GM12878 (cell line): ENCODE data around the gene THRA. TPM values are rescaled to one million over a fixed set of nuclear protein-coding genes. Genes with fewer than 3 reads are reported as not detected.

Experiments
- ATAC-seq: fragments of 200-7000 bp; cut with Tn5 transposase; 3 replicates; pipeline ENCODE4 v1.9.1; 2020; ENCODE audit warnings: mild to moderate bottlenecking, moderate library complexity
- BruUV-seq: library from RNA; stranded (reverse); fragments of 400-500 nt; replicated peaks from 2 replicates; lab custom pipeline; 2021; lab: Mats Ljungman, UMichigan
- CTCF ChIA-PET: fragments of 300-600 bp; sonication (Branson Sonifier 250); formaldehyde crosslinking; extraction: SDS; loops from one replicate; lab custom pipeline; 2021; ENCODE audit warnings: inconsistent platforms; lab: Yijun Ruan, JAX
- POLR2A ChIA-PET: fragments of 350-600 bp; formaldehyde crosslinking; extraction: SDS; loops from one replicate; lab custom pipeline; 2021; ENCODE audit warnings: inconsistent platforms; lab: Charles Lee
- RAD21 ChIA-PET: fragments of 300-600 bp; sonication (Branson Sonifier 250); formaldehyde crosslinking; loops from one replicate; lab custom pipeline; 2023; ENCODE audit warnings: antibody characterized with exemption; ENCODE audit not compliant: unreplicated experiment; lab: Charles Lee
- SMC1A ChIA-PET: fragments of 300-600 bp; sonication (Branson Sonifier 250); formaldehyde crosslinking; loops from one replicate; lab custom pipeline; 2023; ENCODE audit not compliant: unreplicated experiment, uncharacterized antibody; lab: Charles Lee
- DNase-seq: peaks from one replicate; pipeline ENCODE4 v3.0.0-alpha.2; 2011; ENCODE audit warnings: low read depth, low spot score
- FAIRE-seq: peaks from 3 replicates; lab custom pipeline; 2011; peaks lifted over from hg19 to GRCh38; lab: Jason Lieb, UNC
- H2AFZ ChIP-seq: 2 replicates; pipeline ENCODE4 v1.6.0; 2011; ENCODE audit warnings: low read depth, low read length, control low read depth; ENCODE audit not compliant: control insufficient read depth
- H3K27ac ChIP-seq: 2 replicates; pipeline ENCODE4 v1.5.1; 2011; ENCODE audit warnings: control low read depth; ENCODE audit not compliant: control insufficient read depth, insufficient read depth
- H3K27me3 ChIP-seq, 2 experiments: replicated peaks in 1 of 2; 2 replicates each; pipeline versions ENCODE4 v1.6.0 to v1.6.1; 2011; ENCODE audit warnings: low read length in 1 of 2; ENCODE audit not compliant: control insufficient read depth in 2 of 2, insufficient read depth in 2 of 2
- H3K36me3 ChIP-seq, 2 experiments: 2 replicates each; pipeline ENCODE4 v1.5.1; 2011; ENCODE audit warnings: low read length in 1 of 2; ENCODE audit not compliant: control insufficient read depth in 2 of 2, insufficient read depth in 2 of 2
- H3K4me1 ChIP-seq: 2 replicates; pipeline ENCODE4 v1.6.1; 2011; ENCODE audit warnings: mild to moderate bottlenecking, low read length, moderate library complexity, mixed read lengths; ENCODE audit not compliant: control insufficient read depth, insufficient read depth
- H3K4me2 ChIP-seq: 2 replicates; pipeline ENCODE4 v1.6.0; 2011; ENCODE audit warnings: control low read depth; ENCODE audit not compliant: control insufficient read depth, insufficient read depth
- H3K4me3 ChIP-seq: fragments of 200-600 bp; sonication (generic); 2 replicates; pipeline ENCODE4 v1.5.1; 2016
- H3K79me2 ChIP-seq: 2 replicates; pipeline ENCODE4 v1.6.0; 2011; ENCODE audit warnings: low read length; ENCODE audit not compliant: control insufficient read depth, insufficient read depth
- H3K9ac ChIP-seq: 2 replicates; pipeline ENCODE4 v1.8.0; 2011; ENCODE audit warnings: low read length, control low read depth, mixed read lengths; ENCODE audit not compliant: control insufficient read depth, insufficient read depth
- H3K9me3 ChIP-seq: replicated peaks from 3 replicates; pipeline ENCODE4 v1.5.1; 2011; ENCODE audit warnings: mild to moderate bottlenecking, low read length; ENCODE audit not compliant: control insufficient read depth, insufficient read depth
- H4K20me1 ChIP-seq: 2 replicates; pipeline ENCODE4 v1.6.0; 2011; ENCODE audit not compliant: control insufficient read depth, insufficient read depth
- EGR1 ChIP-seq, 2 experiments: IDR thresholded peaks; 1 replicate in 1 of 2; 2 replicates in 1 of 2; pipeline ENCODE4 v1.6.1; 2011 to 2012; ENCODE audit warnings: low read depth in 2 of 2, low read length in 2 of 2, borderline replicate concordance in 1 of 2, mild to moderate bottlenecking in 1 of 2, moderate library complexity in 1 of 2
- HCFC1 ChIP-seq: fragments of 150-350 bp; IDR thresholded peaks from 2 replicates; pipeline ENCODE4 v1.6.1; 2014; ENCODE audit warnings: low read length
- IRF4 ChIP-seq: IDR thresholded peaks from 2 replicates; pipeline ENCODE4 v1.6.1; 2011; ENCODE audit warnings: low read depth, low read length
- JUND ChIP-seq: IDR thresholded peaks from 2 replicates; pipeline ENCODE4 v1.6.1; 2012; ENCODE audit warnings: low read depth, mild to moderate bottlenecking, low read length, improper control_type of control experiment, moderate library complexity
- RUNX3 ChIP-seq: IDR thresholded peaks from 2 replicates; pipeline ENCODE4 v1.6.1; 2012; ENCODE audit warnings: low read length, inconsistent platforms
- SMAD5 ChIP-seq: IDR thresholded peaks from 2 replicates; pipeline ENCODE4 v1.6.1; 2016; ENCODE audit warnings: antibody characterized with exemption, low read depth
- SREBF1 ChIP-seq: IDR thresholded peaks from 2 replicates; pipeline ENCODE4 v1.6.1; 2012; ENCODE audit warnings: mild to moderate bottlenecking, low read length
- WGBS: methylation state at CpG from one replicate; pipeline ENCODE4 v1.1.6; 2016; ENCODE audit warnings: low lambda C conversion rate; ENCODE audit not compliant: insufficient replicate concordance, insufficient coverage; ENCODE audit errors: missing lambda C conversion rate; 5-methylcytosine and 5-hydroxymethylcytosine counted together
- in situ Hi-C: fragments of 300-500 bp; cut with MboI; formaldehyde crosslinking; loops from 9 replicates; pipeline ENCODE4 v1.14.3; 2018; ENCODE audit warnings: mixed read lengths
- intact Hi-C: fragments of 100-400 bp; cut with micrococcal nuclease; formaldehyde crosslinking; loops from one replicate; pipeline ENCODE4 v1.14.2; 2022; ENCODE audit not compliant: unreplicated experiment
- polyA plus RNA-seq, 11 experiments: library from polyadenylated mRNA; depleted of rRNA in 4 of 11; unstranded in 6 of 11; stranded (reverse) in 5 of 11; fragments of >200 nt; fragmentation: Nextera tagmentation in 4 of 11; fragmentation: Illumina TruSeq in 1 of 11; extraction: Ambion mirVana in 4 of 11; extraction: Trizol in 1 of 11; gene quantifications; 1 replicate in 1 of 11; 2 replicates in 10 of 11; pipeline versions ENCODE4 v1.2.1 to v1.2.3, GENCODE V29; 2011 to 2016; ENCODE audit warnings: inconsistent platforms in 2 of 11, missing spikeins in 2 of 11, low read depth in 1 of 11
- total RNA-seq, 4 experiments: library from RNA; depleted of rRNA in 3 of 4; stranded (reverse); fragments of >200 nt in 3 of 4; fragmentation: Illumina TruSeq in 1 of 4; extraction: Trizol in 1 of 4; gene quantifications; 2 replicates each; pipeline versions ENCODE4 v1.2.1 to v1.2.3, GENCODE V29; 2013 to 2021
- TF ChIP-seq, protein P1 (sequence below): fragments of 450-650 bp; formaldehyde crosslinking; IDR thresholded peaks from 2 replicates; pipeline ENCODE4 v1.4.0; 2020; ENCODE audit warnings: mild to moderate bottlenecking, moderate library complexity
- TF ChIP-seq, protein P2 (sequence below): IDR thresholded peaks from 2 replicates; pipeline ENCODE4 v1.6.1; 2012; ENCODE audit warnings: mild to moderate bottlenecking, low read depth, low read length

The THRA gene
- total and polyA plus RNA-seq, 10 of the 15 experiments (the other 5 are each of a cell fraction or from before 2014, with no cell fraction given): 0.03 to 2.0 (median 0.64) TPM

DNA sequence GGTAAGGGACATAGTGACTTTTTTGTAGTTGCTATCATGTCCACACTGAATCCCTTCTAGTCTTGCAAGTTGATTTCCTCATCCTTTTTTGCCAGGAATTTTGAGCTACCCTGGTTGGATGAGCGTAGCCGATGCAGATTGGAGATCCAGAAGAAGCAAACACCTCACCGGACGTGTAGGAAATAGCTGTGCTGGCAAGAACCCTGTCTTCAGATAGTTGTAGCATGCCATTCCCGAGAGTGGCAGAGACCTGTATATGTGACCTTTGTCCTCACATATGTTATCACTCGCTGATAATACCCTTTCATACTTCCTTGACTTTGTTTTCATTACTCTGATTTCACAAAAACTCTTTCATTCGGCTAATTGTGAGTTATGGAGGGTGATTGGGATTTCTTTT lies 71.4 kb downstream of the THRA start:
- Histone ChIP-seq H4K20me1 (no peaks in the 10 kb centered on the region), H3K27me3 (no peaks in the 10 kb centered on the region), H3K27ac (no peak overlapping the region), H3K9ac (no peak overlapping the region), H3K4me2 (no peak overlapping the region), H3K79me2 (peaks cover 15% of the 10 kb centered on the region), H3K4me3 (no peak overlapping the region), H2AFZ (no peak overlapping the region), H3K36me3 (peaks cover 3 to 49% of the 10 kb centered on the region in 2 experiments), H3K4me1 (no peaks in the 10 kb centered on the region), H3K9me3 (no peaks in the 10 kb centered on the region)
- ChIA-PET SMC1A (interaction anchor here (0.9 to 2.0 kb wide), 3 partner anchors 10 to 20 kb away, joined by 4 to 13 read pairs (median 6); no protein-coding TSS in a partner anchor), RAD21 (interaction anchor here (2.0 kb wide), 1 partner anchor 21 kb away, joined by 6 read pairs; no protein-coding TSS in a partner anchor), CTCF (interaction anchor here (0.6 to 2.0 kb wide), 9 partner anchors 8 to 513 kb away, joined by 3 to 9 read pairs (median 5); partner anchors contain the start of gene CSF3), POLR2A (interaction anchor here (1.5 to 2.9 kb wide), 2 partner anchors 10 to 14 kb away, joined by 4 to 14 read pairs; no protein-coding TSS in a partner anchor)
- DNase-seq (no peak), FAIRE-seq (no peak), ATAC-seq (no peak)
- WGBS: 92% methylated on average over 7 of the region's 7 CpGs
- in situ Hi-C loops (no loop called here), intact Hi-C loops (no loop called here)
- TF ChIP-seq RUNX3 (no peak), SREBF1 (no peak), JUND (no peak), SMAD5 (no peak), HCFC1 (no peak), EGR1 (IDR thresholded peaks at IDR 0.05; ENCODE audit: borderline replicate concordance in 1 of 2, low read depth in 2 of 2, low read length in 2 of 2) (no peak), IRF4 (no peak)
- TF ChIP-seq, protein P1, sequence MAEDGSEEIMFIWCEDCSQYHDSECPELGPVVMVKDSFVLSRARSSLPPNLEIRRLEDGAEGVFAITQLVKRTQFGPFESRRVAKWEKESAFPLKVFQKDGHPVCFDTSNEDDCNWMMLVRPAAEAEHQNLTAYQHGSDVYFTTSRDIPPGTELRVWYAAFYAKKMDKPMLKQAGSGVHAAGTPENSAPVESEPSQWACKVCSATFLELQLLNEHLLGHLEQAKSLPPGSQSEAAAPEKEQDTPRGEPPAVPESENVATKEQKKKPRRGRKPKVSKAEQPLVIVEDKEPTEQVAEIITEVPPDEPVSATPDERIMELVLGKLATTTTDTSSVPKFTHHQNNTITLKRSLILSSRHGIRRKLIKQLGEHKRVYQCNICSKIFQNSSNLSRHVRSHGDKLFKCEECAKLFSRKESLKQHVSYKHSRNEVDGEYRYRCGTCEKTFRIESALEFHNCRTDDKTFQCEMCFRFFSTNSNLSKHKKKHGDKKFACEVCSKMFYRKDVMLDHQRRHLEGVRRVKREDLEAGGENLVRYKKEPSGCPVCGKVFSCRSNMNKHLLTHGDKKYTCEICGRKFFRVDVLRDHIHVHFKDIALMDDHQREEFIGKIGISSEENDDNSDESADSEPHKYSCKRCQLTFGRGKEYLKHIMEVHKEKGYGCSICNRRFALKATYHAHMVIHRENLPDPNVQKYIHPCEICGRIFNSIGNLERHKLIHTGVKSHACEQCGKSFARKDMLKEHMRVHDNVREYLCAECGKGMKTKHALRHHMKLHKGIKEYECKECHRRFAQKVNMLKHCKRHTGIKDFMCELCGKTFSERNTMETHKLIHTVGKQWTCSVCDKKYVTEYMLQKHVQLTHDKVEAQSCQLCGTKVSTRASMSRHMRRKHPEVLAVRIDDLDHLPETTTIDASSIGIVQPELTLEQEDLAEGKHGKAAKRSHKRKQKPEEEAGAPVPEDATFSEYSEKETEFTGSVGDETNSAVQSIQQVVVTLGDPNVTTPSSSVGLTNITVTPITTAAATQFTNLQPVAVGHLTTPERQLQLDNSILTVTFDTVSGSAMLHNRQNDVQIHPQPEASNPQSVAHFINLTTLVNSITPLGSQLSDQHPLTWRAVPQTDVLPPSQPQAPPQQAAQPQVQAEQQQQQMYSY: no peak
- TF ChIP-seq, protein P2, sequence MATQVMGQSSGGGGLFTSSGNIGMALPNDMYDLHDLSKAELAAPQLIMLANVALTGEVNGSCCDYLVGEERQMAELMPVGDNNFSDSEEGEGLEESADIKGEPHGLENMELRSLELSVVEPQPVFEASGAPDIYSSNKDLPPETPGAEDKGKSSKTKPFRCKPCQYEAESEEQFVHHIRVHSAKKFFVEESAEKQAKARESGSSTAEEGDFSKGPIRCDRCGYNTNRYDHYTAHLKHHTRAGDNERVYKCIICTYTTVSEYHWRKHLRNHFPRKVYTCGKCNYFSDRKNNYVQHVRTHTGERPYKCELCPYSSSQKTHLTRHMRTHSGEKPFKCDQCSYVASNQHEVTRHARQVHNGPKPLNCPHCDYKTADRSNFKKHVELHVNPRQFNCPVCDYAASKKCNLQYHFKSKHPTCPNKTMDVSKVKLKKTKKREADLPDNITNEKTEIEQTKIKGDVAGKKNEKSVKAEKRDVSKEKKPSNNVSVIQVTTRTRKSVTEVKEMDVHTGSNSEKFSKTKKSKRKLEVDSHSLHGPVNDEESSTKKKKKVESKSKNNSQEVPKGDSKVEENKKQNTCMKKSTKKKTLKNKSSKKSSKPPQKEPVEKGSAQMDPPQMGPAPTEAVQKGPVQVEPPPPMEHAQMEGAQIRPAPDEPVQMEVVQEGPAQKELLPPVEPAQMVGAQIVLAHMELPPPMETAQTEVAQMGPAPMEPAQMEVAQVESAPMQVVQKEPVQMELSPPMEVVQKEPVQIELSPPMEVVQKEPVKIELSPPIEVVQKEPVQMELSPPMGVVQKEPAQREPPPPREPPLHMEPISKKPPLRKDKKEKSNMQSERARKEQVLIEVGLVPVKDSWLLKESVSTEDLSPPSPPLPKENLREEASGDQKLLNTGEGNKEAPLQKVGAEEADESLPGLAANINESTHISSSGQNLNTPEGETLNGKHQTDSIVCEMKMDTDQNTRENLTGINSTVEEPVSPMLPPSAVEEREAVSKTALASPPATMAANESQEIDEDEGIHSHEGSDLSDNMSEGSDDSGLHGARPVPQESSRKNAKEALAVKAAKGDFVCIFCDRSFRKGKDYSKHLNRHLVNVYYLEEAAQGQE: no peak
- no TSS peak for BruUV-seq
